Colon (tissue), 2 donors: ENCODE measurements around the gene NLRP12.
"Not testable (repeated sequence)": the region's sequence is repeated elsewhere in the genome, so short reads cannot be mapped to it uniquely, and the experiment has no call there.

ENCODE experiments used
- FAIRE-seq: peaks from 2 replicates; lab custom pipeline; 2012; peaks lifted over from hg19 to GRCh38; lab: Jason Lieb, UNC
- donor health status: control.
- donor health status: control.

Gene NLRP12

DNA sequence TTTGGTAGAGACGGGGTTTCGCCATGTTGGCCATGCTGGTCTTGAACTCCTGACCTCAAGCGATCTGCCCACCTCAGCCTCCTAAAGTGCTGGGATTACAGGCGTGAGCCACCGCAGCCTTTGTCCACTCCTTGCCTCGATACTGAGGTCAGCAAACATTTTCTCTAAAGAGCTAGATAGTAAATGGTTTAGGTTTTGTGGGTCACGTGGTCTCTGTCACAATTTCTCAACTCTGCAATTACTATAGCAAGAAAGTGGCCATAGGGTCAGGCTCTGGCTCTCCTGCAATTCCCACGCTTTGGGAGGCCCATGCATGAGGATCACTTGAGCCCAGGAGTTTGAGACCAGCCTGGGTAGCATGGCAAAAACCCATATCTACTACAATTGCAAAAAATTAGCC lies 42.8 kb downstream of the NLRP12 start:
- not testable (repeated sequence) for FAIRE-seq

DNA sequence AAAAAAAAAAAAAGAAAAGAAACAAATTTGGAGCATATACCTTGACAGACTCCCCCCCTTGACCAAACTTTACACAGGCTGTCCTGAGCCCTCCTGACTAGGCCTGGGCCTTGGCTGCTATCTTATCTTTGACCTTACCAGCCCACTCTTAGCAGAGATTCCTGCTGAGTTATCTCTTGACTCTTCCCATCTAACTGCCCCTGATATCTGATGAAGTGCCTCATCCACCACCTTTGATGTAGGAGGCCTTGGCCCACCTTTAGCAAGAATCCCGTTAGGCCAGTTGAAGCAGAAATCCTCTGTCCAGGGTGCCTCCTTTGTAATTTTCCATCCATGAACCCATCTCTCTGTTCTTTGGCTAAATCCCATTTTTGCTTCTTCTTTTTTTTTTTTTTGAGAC lies 43.6 kb downstream of the NLRP12 start:
- FAIRE-seq: no peak

DNA sequence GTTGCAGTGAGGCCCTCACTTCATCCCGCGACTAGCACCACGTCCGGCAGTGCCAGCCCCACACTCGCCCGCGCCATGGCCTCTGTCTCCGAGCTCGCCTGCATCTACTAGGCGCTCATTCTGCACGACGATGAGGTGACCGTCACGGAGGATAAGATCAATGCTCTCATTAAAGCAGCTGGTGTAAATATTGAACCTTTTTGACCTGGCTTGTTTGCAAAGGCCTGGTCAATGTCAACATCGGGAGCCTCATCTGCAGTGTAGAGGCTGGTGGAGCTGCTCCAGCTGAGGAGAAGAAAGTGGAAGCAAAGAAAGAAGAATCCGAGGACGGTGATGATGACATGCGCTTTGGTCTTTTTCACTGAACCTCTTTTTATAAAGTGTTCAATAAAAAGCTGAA lies 48.6 kb downstream of the NLRP12 start:
- no peak for FAIRE-seq

DNA sequence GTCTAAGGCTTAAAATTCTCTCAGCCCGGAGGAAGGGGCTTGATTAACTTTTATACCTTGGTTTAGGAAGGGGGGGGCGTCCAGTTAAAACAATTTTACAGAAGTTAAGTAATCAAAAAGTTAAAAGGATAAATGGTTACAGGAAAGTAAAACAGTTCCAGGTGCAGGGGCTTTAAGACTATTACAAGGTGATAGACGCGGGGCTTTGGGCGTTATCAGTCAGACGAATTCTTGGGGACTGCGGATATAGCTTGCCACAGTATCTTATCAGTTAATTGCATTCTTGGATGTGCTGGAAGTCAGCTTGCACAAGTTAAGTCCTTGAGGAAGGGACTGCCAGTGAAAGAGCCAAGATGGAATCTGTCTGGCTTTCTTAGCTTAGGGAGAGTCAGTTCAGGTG lies 49.6 kb downstream of the NLRP12 start:
- not testable (repeated sequence) for FAIRE-seq

DNA sequence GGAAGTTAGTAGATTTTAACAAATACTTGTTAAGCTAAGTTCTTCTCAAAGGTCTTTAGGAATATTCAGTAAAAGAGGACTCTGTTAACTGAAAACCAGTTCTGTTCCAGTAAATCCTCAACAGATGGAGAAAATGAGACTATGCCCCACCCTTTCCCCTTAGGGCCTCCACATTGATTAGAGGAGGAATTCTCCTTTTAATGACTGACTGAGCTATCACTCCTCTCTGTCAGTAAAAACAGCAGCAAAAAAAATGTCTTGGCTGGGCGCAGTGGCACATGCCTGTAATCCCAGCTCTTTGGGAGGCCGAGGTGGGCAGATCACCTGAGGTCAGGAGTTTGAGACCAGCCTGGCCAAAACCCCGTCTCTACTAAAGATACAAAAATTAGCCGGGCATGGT lies 50.1 kb downstream of the NLRP12 start:
- no peak for FAIRE-seq

DNA sequence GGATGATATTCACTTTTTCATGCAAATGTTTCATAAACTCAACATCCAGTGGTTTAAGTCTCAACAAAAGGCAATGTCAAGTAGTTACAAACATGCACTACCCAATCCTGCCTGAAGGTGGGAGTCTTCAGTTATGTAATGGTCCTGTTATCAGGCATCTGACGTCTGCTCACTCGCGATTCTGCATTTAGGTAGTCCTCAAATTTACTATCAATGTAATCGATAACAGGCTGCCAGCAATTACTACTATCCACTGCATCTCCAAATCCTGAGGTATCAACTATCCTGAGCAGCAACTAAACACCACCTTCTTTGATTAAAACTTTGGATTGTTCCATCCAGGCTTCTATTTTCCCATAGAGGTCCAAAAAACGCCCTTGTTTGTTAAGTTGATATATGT lies 51.2 kb downstream of the NLRP12 start:
- FAIRE-seq: no peak

DNA sequence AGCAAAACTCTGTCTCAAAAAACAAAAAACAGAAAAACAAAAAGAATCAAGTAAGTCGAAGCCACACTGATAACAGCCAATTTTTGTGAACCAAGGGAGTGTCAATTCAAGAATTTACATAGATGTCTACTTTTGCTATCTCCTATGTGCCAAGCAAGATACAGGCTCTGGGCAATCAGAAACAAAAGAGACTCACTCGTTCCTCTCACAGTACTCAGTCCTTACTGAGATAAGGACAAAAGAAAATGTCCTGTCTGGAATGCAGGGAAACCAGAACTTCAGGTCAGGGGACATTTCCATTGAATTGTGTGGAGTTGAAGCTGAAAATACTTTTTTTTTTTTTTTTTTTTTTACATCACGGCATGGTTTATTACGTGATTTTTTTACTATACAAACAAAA lies 53.0 kb downstream of the NLRP12 start:
- FAIRE-seq: no peak

DNA sequence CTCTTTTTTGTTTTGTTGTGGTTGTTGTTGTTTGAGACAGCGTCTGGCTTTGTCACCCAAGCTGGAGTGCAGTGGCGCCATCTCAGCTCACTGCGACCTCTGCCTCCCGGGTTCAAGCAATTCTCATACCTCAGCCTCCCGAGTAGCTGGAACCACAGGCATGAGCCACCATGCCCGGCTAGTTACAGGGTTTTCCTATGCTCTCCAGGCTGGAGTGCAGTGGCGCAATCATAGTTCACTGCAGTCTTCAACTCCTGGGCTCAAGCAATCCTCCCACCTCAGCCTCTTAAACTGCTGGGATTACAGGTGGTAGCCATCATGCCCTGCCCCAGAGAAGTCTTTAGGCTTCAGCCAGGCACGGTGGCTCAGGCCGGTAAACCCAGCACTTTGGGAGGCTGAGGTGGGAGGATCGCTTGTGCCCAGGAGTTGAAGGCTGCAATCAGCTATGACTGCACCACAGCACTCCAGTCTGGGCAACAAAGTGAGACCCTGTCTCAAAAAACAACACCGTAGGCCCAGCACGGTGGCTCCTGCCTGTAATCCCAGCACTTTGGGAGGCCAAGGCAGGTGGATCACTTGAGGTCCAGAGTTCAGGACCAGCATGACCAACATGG lies 54.3 kb downstream of the NLRP12 start:
- not testable (repeated sequence) for FAIRE-seq

DNA sequence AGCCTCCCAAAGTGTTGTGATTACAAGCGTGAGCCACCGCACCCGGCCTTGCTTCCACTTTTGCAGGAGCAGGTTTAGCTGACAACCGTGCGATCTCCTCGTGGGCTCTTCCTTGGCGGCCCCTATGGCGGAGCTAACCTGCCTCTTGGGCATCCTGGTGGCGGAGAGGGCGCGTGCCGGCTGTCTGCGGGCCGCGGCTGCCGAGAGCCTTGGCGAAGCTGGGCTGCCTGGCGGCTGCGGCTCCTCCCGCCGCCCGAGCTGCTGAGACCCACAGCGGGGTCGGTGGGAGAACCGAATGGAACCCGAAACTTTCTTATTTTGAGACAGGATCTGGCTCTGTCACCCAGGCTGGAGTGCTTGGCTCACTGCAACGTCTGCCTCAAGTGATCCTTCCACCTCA lies 55.7 kb downstream of the NLRP12 start:
- no peak for FAIRE-seq

DNA sequence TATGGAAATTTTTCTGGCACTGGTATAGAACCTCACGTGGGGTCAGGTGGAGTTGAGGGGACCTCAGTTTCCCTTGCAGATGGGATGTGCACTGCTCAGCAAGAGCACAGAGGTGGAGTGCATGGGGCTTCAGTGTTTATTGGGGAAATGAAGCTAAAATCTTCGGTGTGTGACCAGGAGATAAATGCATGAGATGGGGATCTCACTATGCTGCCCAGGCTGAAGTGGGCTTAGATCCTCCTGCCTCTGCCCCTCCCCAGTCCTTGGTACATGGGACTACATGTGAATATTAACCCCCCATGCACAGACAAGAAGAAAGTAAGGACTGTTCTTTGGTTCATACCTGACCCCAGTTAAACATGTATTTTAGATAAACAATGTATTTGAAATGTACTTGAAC lies 65.1 kb downstream of the NLRP12 start:
- not testable (repeated sequence) for FAIRE-seq
